GM12878 (cell line): Measurements from ENCODE around the gene WWOX.

Source experiments
- BCL3 ChIP-seq: IDR thresholded peaks from 2 replicates; pipeline ENCODE4 v1.6.1; 2011; ENCODE audit warnings: borderline replicate concordance, low read depth, mild to moderate bottlenecking, moderate library complexity, low read length; ENCODE audit not compliant: insufficient read depth, poor library complexity, severe bottlenecking
- BHLHE40 ChIP-seq, 2 experiments: fragments of 450-650 bp in 1 of 2; IDR thresholded peaks; 2 replicates each; pipeline ENCODE4 v1.6.1; 2011 to 2017; ENCODE audit warnings: low read depth in 2 of 2, borderline replicate concordance in 1 of 2, improper control_type of control experiment in 1 of 2, low read length in 1 of 2, mild to moderate bottlenecking in 1 of 2
- CBFB ChIP-seq: IDR thresholded peaks from 2 replicates; pipeline ENCODE4 v1.6.1; 2016; ENCODE audit warnings: antibody characterized with exemption, low read depth
- CTCF ChIP-seq, 3 experiments: IDR thresholded peaks in 2 of 3; conservative IDR thresholded peaks in 1 of 3; 2 replicates each; pipeline ENCODE4 v1.5.1; 2011; ENCODE audit warnings: low read depth in 3 of 3, low read length in 3 of 3, mild to moderate bottlenecking in 3 of 3, control low read depth in 2 of 3, moderate library complexity in 2 of 3, inconsistent platforms in 1 of 3, mixed read lengths in 1 of 3; ENCODE audit not compliant: control insufficient read depth in 2 of 3, insufficient read depth in 1 of 3; ENCODE audit errors: extremely low read depth in 1 of 3
- EP300 ChIP-seq, 2 experiments: fragments of 150-350 bp in 1 of 2; IDR thresholded peaks; 2 replicates each; pipeline ENCODE4 v1.6.1; 2011 to 2012; ENCODE audit warnings: low read depth in 2 of 2, low read length in 2 of 2, borderline replicate concordance in 1 of 2, improper control_type of control experiment in 1 of 2, inconsistent platforms in 1 of 2; ENCODE audit not compliant: control insufficient read depth in 1 of 2
- JUND ChIP-seq: IDR thresholded peaks from 2 replicates; pipeline ENCODE4 v1.6.1; 2012; ENCODE audit warnings: low read depth, mild to moderate bottlenecking, low read length, improper control_type of control experiment, moderate library complexity
- POLR2AphosphoS5 ChIP-seq: IDR thresholded peaks from 2 replicates; pipeline ENCODE4 v1.6.1; 2011; ENCODE audit warnings: mild to moderate bottlenecking, low read length, inconsistent platforms
- TAF1 ChIP-seq: IDR thresholded peaks from 2 replicates; pipeline ENCODE4 v1.6.1; 2011; ENCODE audit warnings: mild to moderate bottlenecking, low read depth, low read length, borderline replicate concordance
- YY1 ChIP-seq: IDR thresholded peaks from 2 replicates; pipeline ENCODE4 v1.6.1; 2011; ENCODE audit warnings: low read depth, mild to moderate bottlenecking, low read length
- ZNF24 ChIP-seq: fragments of 450-650 bp; IDR thresholded peaks from 2 replicates; pipeline ENCODE4 v1.6.1; 2017; ENCODE audit warnings: antibody characterized with exemption, mild to moderate bottlenecking
- ZZZ3 ChIP-seq: IDR thresholded peaks from 2 replicates; pipeline ENCODE4 v1.6.1; 2011; ENCODE audit warnings: low read depth; ENCODE audit not compliant: control insufficient read depth, insufficient read length
- TF ChIP-seq, protein P1 (sequence below): IDR thresholded peaks from 2 replicates; pipeline ENCODE4 v1.6.1; 2011; ENCODE audit warnings: low read depth, mild to moderate bottlenecking, low read length, moderate library complexity, borderline replicate concordance; ENCODE audit errors: extremely low read depth
- TF ChIP-seq, protein P2 (sequence below): IDR thresholded peaks from 2 replicates; pipeline ENCODE4 v1.6.1; 2012; ENCODE audit warnings: improper control_type of control experiment, low read depth, low read length; ENCODE audit not compliant: insufficient replicate concordance

DNA sequence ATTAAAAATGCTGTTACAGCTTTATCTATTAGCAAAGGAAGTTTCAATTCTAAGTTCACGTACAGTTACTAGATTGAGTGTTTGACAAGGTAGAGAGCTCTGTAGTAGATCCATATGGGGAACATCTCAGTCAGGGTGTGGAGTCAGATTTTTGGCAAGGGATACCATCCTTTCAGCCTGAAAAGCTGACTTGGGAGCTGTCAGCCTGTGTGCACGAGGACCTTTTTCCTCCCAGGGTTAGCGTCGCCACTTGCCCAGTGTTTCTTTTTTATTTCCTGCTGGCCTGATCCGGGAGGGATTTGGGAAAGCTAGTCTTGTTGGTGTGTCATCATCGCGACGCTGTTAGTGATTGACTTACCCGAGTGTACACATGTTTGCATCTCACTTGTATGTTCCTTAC lies 29.5 kb downstream of the WWOX start:
- no peak for TF ChIP-seq POLR2AphosphoS5
- TF ChIP-seq EP300 (IDR thresholded peaks at IDR 0.05; ENCODE audit: borderline replicate concordance in 1 of 2, control insufficient read depth in 1 of 2, low read depth in 2 of 2, low read length in 2 of 2) = no peak
- TF ChIP-seq YY1 = no peak
- TF ChIP-seq ZZZ3 = no peak
- TF ChIP-seq, protein P1, sequence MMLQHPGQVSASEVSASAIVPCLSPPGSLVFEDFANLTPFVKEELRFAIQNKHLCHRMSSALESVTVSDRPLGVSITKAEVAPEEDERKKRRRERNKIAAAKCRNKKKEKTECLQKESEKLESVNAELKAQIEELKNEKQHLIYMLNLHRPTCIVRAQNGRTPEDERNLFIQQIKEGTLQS = no peak
- TF ChIP-seq CBFB = no peak
- no peak for TF ChIP-seq CTCF (IDR thresholded peaks at IDR 0.05 in 2 of 3, conservative IDR thresholded peaks at IDR 0.05 in 1 of 3; ENCODE audit: control insufficient read depth in 2 of 3, extremely low read depth in 1 of 3, insufficient read depth in 1 of 3, low read depth in 3 of 3, low read length in 3 of 3)
- no peak for TF ChIP-seq JUND
- no peak for TF ChIP-seq BCL3
- TF ChIP-seq, protein P2, sequence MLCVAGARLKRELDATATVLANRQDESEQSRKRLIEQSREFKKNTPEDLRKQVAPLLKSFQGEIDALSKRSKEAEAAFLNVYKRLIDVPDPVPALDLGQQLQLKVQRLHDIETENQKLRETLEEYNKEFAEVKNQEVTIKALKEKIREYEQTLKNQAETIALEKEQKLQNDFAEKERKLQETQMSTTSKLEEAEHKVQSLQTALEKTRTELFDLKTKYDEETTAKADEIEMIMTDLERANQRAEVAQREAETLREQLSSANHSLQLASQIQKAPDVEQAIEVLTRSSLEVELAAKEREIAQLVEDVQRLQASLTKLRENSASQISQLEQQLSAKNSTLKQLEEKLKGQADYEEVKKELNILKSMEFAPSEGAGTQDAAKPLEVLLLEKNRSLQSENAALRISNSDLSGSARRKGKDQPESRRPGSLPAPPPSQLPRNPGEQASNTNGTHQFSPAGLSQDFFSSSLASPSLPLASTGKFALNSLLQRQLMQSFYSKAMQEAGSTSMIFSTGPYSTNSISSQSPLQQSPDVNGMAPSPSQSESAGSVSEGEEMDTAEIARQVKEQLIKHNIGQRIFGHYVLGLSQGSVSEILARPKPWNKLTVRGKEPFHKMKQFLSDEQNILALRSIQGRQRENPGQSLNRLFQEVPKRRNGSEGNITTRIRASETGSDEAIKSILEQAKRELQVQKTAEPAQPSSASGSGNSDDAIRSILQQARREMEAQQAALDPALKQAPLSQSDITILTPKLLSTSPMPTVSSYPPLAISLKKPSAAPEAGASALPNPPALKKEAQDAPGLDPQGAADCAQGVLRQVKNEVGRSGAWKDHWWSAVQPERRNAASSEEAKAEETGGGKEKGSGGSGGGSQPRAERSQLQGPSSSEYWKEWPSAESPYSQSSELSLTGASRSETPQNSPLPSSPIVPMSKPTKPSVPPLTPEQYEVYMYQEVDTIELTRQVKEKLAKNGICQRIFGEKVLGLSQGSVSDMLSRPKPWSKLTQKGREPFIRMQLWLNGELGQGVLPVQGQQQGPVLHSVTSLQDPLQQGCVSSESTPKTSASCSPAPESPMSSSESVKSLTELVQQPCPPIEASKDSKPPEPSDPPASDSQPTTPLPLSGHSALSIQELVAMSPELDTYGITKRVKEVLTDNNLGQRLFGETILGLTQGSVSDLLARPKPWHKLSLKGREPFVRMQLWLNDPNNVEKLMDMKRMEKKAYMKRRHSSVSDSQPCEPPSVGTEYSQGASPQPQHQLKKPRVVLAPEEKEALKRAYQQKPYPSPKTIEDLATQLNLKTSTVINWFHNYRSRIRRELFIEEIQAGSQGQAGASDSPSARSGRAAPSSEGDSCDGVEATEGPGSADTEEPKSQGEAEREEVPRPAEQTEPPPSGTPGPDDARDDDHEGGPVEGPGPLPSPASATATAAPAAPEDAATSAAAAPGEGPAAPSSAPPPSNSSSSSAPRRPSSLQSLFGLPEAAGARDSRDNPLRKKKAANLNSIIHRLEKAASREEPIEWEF = no peak
- TF ChIP-seq ZNF24 = no peak
- no peak for TF ChIP-seq TAF1
- TF ChIP-seq BHLHE40 (IDR thresholded peaks at IDR 0.05; ENCODE audit: borderline replicate concordance in 1 of 2, low read depth in 2 of 2, low read length in 1 of 2) = no peak
